GM23338 (cell line): ENCODE results near the gene DCAF16. TPM values are rescaled to one million over a fixed set of nuclear protein-coding genes. Genes with fewer than 3 reads are reported as not detected.

Source experiments
- ATAC-seq: fragments of 200-7000 bp; cut with Tn5 transposase; 3 replicates; pipeline ENCODE4 v1.9.1; 2020
- DNase-seq: peaks from one replicate; pipeline ENCODE4 v3.0.0-alpha.2; 2015; ENCODE audit warnings: low spot score
- H2AFZ ChIP-seq: fragments of 200-600 bp; sonication (generic); 2 replicates; pipeline ENCODE4 v1.8.0; 2016; ENCODE audit warnings: antibody characterized with exemption, mild to moderate bottlenecking, moderate library complexity
- H3F3A ChIP-seq: fragments of 200-600 bp; sonication (generic); replicated peaks from 2 replicates; pipeline ENCODE4 v1.8.0; 2017; ENCODE audit warnings: antibody characterized with exemption, mixed run types, low read depth
- H3K27ac ChIP-seq: fragments of 200-600 bp; sonication (generic); 2 replicates; pipeline ENCODE4 v1.6.1; 2016; ENCODE audit warnings: low read depth
- H3K27me3 ChIP-seq: fragments of 200-600 bp; sonication (generic); 2 replicates; pipeline ENCODE4 v1.8.0; 2016; ENCODE audit warnings: mild to moderate bottlenecking, mixed run types, moderate library complexity; ENCODE audit not compliant: insufficient read depth
- H3K36me3 ChIP-seq: fragments of 200-600 bp; sonication (generic); 2 replicates; pipeline ENCODE4 v1.8.0; 2016; ENCODE audit warnings: mild to moderate bottlenecking; ENCODE audit not compliant: insufficient read depth
- H3K4me1 ChIP-seq: fragments of 200-600 bp; sonication (generic); 2 replicates; pipeline ENCODE4 v1.8.0; 2016; ENCODE audit warnings: mild to moderate bottlenecking, moderate library complexity; ENCODE audit not compliant: insufficient read depth
- H3K4me2 ChIP-seq: fragments of 200-600 bp; sonication (generic); 2 replicates; pipeline ENCODE4 v1.7.1; 2017; ENCODE audit warnings: mixed run types
- H3K4me3 ChIP-seq: fragments of 200-600 bp; sonication (generic); 2 replicates; pipeline ENCODE4 v1.6.1; 2016; ENCODE audit warnings: mixed run types
- H3K79me2 ChIP-seq: fragments of 200-600 bp; sonication (generic); replicated peaks from 2 replicates; pipeline ENCODE4 v1.8.0; 2017; ENCODE audit warnings: mild to moderate bottlenecking; ENCODE audit not compliant: insufficient read depth
- H3K9me2 ChIP-seq: fragments of 200-600 bp; sonication (generic); 2 replicates; pipeline ENCODE4 v1.8.0; 2017; ENCODE audit not compliant: insufficient read depth
- H4K20me1 ChIP-seq: fragments of 200-600 bp; sonication (generic); replicated peaks from 2 replicates; pipeline ENCODE4 v1.8.0; 2017; ENCODE audit warnings: mild to moderate bottlenecking; ENCODE audit not compliant: insufficient read depth
- H3K27ac Mint-ChIP-seq: 2 replicates; pipeline ENCODE4 v1.8.0; 2020; ENCODE audit warnings: inconsistent platforms, mild to moderate bottlenecking, moderate library complexity, mixed read lengths
- H3K27me3 Mint-ChIP-seq: 3 replicates; pipeline ENCODE4 v1.8.0; 2022; ENCODE audit warnings: low read depth, mild to moderate bottlenecking, moderate library complexity, mixed read lengths, inconsistent platforms; ENCODE audit not compliant: insufficient read depth, poor library complexity
- H3K36me3 Mint-ChIP-seq: 3 replicates; pipeline ENCODE4 v1.8.0; 2021; ENCODE audit warnings: low read depth, mild to moderate bottlenecking, inconsistent platforms, moderate library complexity, mixed read lengths
- H3K4me1 Mint-ChIP-seq: 3 replicates; pipeline ENCODE4 v1.8.0; 2020; ENCODE audit warnings: mild to moderate bottlenecking, inconsistent platforms, mixed read lengths
- H3K4me3 Mint-ChIP-seq: 3 replicates; pipeline ENCODE4 v1.8.0; 2021; ENCODE audit warnings: moderate library complexity, mild to moderate bottlenecking, inconsistent platforms, mixed read lengths
- H3K9me3 Mint-ChIP-seq: 3 replicates; pipeline ENCODE4 v1.8.0; 2020; ENCODE audit warnings: moderate library complexity, mild to moderate bottlenecking, inconsistent platforms, mixed read lengths
- CREB1 ChIP-seq: fragments of 250-450 bp; sonication (Bioruptor Pico); IDR thresholded peaks from 2 replicates; pipeline ENCODE4 v1.5.0; 2020; ENCODE audit warnings: low read depth, mild to moderate bottlenecking, moderate library complexity
- CTCF ChIP-seq, 2 experiments: fragments of 200-600 bp in 1 of 2; sonication (generic) in 1 of 2; conservative IDR thresholded peaks; 2 replicates each; pipeline versions ENCODE4 v1.5.1 to v1.6.1; 2016 to 2017; ENCODE audit warnings: antibody characterized with exemption in 2 of 2, low read depth in 2 of 2, mild to moderate bottlenecking in 2 of 2, moderate library complexity in 1 of 2
- EZH2 ChIP-seq: fragments of 200-600 bp; sonication (generic); IDR thresholded peaks from one replicate; pipeline ENCODE4 v1.8.0; 2017; ENCODE audit warnings: antibody characterized with exemption, mild to moderate bottlenecking, low read depth; ENCODE audit not compliant: unreplicated experiment
- EZH2phosphoT487 ChIP-seq: fragments of 200-600 bp; sonication (generic); IDR thresholded peaks from one replicate; pipeline ENCODE4 v1.8.1; 2018; ENCODE audit warnings: antibody characterized with exemption; ENCODE audit not compliant: unreplicated experiment
- JUNB ChIP-seq: IDR thresholded peaks from one replicate; pipeline ENCODE4 v1.6.1; 2016; ENCODE audit warnings: antibody characterized with exemption; ENCODE audit not compliant: unreplicated experiment
- NANOG ChIP-seq: IDR thresholded peaks from 2 replicates; pipeline ENCODE4 v1.6.1; 2016; ENCODE audit warnings: antibody characterized with exemption, borderline replicate concordance
- POLR2AphosphoS5 ChIP-seq: IDR thresholded peaks from 2 replicates; pipeline ENCODE4 v1.6.1; 2016; ENCODE audit warnings: antibody characterized with exemption, low read depth
- STAT1 ChIP-seq: IDR thresholded peaks from one replicate; pipeline ENCODE4 v1.6.1; 2016; ENCODE audit warnings: antibody characterized with exemption; ENCODE audit not compliant: unreplicated experiment
- ZNF114 ChIP-seq: fragments of 250-450 bp; sonication (Bioruptor Pico); IDR thresholded peaks from 2 replicates; pipeline ENCODE4 v1.5.0; 2020; ENCODE audit warnings: mild to moderate bottlenecking, moderate library complexity
- ZNF331 ChIP-seq: fragments of 250-450 bp; sonication (Bioruptor Pico); IDR thresholded peaks from 2 replicates; pipeline ENCODE4 v1.5.0; 2020; ENCODE audit warnings: low read depth, mild to moderate bottlenecking, moderate library complexity
- polyA plus RNA-seq: library from polyadenylated mRNA; unstranded; fragments of >200 nt; fragmentation: Nextera tagmentation; extraction: Ambion mirVana; gene quantifications from 2 replicates; pipeline ENCODE4 v1.2.1, GENCODE V29; 2016
- total RNA-seq: library from RNA; depleted of rRNA; stranded (reverse); fragments of >200 nt; shearing (Covaris generic); gene quantifications from 2 replicates; pipeline ENCODE4 v1.2.3, GENCODE V29; 2014
- TF ChIP-seq, protein P1 (sequence below): fragments of 250-450 bp; sonication (Bioruptor Pico); IDR thresholded peaks from 2 replicates; pipeline ENCODE4 v1.5.0; 2020; ENCODE audit warnings: mild to moderate bottlenecking, moderate library complexity
- TF ChIP-seq, protein P2 (sequence below): IDR thresholded peaks from one replicate; pipeline ENCODE4 v1.6.1; 2018; ENCODE audit warnings: antibody characterized with exemption; ENCODE audit not compliant: unreplicated experiment
- TF ChIP-seq, protein P3 (sequence below): IDR thresholded peaks from 2 replicates; pipeline ENCODE4 v1.6.1; 2016; ENCODE audit warnings: antibody characterized with exemption

DCAF16 gene
- total and polyA plus RNA-seq, 2 experiments from 2014 or later: 28.7 to 46.3 TPM

- Histone ChIP-seq H3K27me3 (no peaks in the 10 kb centered on the region), H3K4me2 (no peak overlapping the region), H2AFZ (no peak overlapping the region), H3K4me3 (no peak overlapping the region), H3K9me2 (no peaks in the 10 kb centered on the region), H3K79me2 (no peaks in the 10 kb centered on the region), H3F3A (no peaks in the 10 kb centered on the region), H3K4me1 (no peaks in the 10 kb centered on the region), H3K27ac (no peak overlapping the region), H4K20me1 (no peaks in the 10 kb centered on the region), H3K36me3 (no peaks in the 10 kb centered on the region)
- Mint-ChIP-seq H3K36me3 (no peaks in the 10 kb centered on the region), H3K9me3 (0 out of 3 replicates have a peak, but pooled peaks cover 3% of the 10 kb centered on the region), H3K27me3 (peaks cover 4% of the 10 kb centered on the region), H3K27ac (no peak overlapping the region; the same call in 1 of the 2 replicates), H3K4me1 (no peaks in the 10 kb centered on the region), H3K4me3 (no peak overlapping the region)
- TF ChIP-seq ZNF114: no peak
- no peak for TF ChIP-seq EZH2phosphoT487
- TF ChIP-seq, protein P1, sequence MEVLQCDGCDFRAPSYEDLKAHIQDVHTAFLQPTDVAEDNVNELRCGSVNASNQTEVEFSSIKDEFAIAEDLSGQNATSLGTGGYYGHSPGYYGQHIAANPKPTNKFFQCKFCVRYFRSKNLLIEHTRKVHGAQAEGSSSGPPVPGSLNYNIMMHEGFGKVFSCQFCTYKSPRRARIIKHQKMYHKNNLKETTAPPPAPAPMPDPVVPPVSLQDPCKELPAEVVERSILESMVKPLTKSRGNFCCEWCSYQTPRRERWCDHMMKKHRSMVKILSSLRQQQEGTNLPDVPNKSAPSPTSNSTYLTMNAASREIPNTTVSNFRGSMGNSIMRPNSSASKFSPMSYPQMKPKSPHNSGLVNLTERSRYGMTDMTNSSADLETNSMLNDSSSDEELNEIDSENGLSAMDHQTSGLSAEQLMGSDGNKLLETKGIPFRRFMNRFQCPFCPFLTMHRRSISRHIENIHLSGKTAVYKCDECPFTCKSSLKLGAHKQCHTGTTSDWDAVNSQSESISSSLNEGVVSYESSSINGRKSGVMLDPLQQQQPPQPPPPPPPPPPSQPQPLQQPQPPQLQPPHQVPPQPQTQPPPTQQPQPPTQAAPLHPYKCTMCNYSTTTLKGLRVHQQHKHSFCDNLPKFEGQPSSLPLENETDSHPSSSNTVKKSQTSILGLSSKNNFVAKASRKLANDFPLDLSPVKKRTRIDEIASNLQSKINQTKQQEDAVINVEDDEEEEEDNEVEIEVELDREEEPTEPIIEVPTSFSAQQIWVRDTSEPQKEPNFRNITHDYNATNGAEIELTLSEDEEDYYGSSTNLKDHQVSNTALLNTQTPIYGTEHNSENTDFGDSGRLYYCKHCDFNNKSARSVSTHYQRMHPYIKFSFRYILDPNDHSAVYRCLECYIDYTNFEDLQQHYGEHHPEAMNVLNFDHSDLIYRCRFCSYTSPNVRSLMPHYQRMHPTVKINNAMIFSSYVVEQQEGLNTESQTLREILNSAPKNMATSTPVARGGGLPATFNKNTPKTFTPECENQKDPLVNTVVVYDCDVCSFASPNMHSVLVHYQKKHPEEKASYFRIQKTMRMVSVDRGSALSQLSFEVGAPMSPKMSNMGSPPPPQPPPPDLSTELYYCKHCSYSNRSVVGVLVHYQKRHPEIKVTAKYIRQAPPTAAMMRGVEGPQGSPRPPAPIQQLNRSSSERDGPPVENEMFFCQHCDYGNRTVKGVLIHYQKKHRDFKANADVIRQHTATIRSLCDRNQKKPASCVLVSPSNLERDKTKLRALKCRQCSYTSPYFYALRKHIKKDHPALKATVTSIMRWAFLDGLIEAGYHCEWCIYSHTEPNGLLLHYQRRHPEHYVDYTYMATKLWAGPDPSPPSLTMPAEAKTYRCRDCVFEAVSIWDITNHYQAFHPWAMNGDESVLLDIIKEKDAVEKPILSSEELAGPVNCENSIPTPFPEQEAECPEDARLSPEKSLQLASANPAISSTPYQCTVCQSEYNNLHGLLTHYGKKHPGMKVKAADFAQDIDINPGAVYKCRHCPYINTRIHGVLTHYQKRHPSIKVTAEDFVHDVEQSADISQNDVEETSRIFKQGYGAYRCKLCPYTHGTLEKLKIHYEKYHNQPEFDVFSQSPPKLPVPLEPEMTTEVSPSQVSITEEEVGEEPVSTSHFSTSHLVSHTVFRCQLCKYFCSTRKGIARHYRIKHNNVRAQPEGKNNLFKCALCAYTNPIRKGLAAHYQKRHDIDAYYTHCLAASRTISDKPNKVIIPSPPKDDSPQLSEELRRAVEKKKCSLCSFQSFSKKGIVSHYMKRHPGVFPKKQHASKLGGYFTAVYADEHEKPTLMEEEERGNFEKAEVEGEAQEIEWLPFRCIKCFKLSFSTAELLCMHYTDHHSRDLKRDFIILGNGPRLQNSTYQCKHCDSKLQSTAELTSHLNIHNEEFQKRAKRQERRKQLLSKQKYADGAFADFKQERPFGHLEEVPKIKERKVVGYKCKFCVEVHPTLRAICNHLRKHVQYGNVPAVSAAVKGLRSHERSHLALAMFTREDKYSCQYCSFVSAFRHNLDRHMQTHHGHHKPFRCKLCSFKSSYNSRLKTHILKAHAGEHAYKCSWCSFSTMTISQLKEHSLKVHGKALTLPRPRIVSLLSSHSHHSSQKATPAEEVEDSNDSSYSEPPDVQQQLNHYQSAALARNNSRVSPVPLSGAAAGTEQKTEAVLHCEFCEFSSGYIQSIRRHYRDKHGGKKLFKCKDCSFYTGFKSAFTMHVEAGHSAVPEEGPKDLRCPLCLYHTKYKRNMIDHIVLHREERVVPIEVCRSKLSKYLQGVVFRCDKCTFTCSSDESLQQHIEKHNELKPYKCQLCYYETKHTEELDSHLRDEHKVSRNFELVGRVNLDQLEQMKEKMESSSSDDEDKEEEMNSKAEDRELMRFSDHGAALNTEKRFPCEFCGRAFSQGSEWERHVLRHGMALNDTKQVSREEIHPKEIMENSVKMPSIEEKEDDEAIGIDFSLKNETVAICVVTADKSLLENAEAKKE (CRISPR knock-in tag): no peak
- TF ChIP-seq, protein P2, sequence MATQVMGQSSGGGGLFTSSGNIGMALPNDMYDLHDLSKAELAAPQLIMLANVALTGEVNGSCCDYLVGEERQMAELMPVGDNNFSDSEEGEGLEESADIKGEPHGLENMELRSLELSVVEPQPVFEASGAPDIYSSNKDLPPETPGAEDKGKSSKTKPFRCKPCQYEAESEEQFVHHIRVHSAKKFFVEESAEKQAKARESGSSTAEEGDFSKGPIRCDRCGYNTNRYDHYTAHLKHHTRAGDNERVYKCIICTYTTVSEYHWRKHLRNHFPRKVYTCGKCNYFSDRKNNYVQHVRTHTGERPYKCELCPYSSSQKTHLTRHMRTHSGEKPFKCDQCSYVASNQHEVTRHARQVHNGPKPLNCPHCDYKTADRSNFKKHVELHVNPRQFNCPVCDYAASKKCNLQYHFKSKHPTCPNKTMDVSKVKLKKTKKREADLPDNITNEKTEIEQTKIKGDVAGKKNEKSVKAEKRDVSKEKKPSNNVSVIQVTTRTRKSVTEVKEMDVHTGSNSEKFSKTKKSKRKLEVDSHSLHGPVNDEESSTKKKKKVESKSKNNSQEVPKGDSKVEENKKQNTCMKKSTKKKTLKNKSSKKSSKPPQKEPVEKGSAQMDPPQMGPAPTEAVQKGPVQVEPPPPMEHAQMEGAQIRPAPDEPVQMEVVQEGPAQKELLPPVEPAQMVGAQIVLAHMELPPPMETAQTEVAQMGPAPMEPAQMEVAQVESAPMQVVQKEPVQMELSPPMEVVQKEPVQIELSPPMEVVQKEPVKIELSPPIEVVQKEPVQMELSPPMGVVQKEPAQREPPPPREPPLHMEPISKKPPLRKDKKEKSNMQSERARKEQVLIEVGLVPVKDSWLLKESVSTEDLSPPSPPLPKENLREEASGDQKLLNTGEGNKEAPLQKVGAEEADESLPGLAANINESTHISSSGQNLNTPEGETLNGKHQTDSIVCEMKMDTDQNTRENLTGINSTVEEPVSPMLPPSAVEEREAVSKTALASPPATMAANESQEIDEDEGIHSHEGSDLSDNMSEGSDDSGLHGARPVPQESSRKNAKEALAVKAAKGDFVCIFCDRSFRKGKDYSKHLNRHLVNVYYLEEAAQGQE: no peak
- no peak for TF ChIP-seq POLR2AphosphoS5
- TF ChIP-seq JUNB: no peak
- TF ChIP-seq ZNF331 (CRISPR knock-in tag): no peak
- TF ChIP-seq NANOG: no peak
- TF ChIP-seq CREB1 (CRISPR knock-in tag): no peak
- TF ChIP-seq, protein P3, sequence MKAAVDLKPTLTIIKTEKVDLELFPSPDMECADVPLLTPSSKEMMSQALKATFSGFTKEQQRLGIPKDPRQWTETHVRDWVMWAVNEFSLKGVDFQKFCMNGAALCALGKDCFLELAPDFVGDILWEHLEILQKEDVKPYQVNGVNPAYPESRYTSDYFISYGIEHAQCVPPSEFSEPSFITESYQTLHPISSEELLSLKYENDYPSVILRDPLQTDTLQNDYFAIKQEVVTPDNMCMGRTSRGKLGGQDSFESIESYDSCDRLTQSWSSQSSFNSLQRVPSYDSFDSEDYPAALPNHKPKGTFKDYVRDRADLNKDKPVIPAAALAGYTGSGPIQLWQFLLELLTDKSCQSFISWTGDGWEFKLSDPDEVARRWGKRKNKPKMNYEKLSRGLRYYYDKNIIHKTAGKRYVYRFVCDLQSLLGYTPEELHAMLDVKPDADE: no peak
- no peak for TF ChIP-seq CTCF (conservative IDR thresholded peaks at IDR 0.05; ENCODE audit: low read depth in 2 of 2)
- no peak for TF ChIP-seq STAT1
- TF ChIP-seq EZH2: no peak
- DNase-seq (no peak), ATAC-seq (no peak)
These were observed 37.3 kb downstream of the DCAF16 start for GRCh38 chr4:17773135-17773698.
